Large intestine (tissue), 3 donors: ENCODE measurements around the gene PGM5. TPM values are rescaled to one million over a fixed set of nuclear protein-coding genes. Genes with fewer than 3 reads are reported as not detected.
"Not testable (repeated sequence)": the region's sequence is repeated elsewhere in the genome, so short reads cannot be mapped to it uniquely, and the experiment has no call there.

Experiments
- DNase-seq, 2 donors: peaks; one replicate each; pipeline versions ENCODE4 v3.0.0 to v3.0.0-alpha.2; 2013
- H3K27ac ChIP-seq: one replicate; pipeline ENCODE4 v1.5.1; 2013; ENCODE audit warnings: low read length
- H3K27me3 ChIP-seq: 2 replicates; pipeline ENCODE4 v1.6.1; 2013; ENCODE audit warnings: low read length; ENCODE audit not compliant: control insufficient read depth, insufficient read depth
- H3K36me3 ChIP-seq: 2 replicates; pipeline ENCODE4 v1.6.1; 2013; ENCODE audit warnings: low read length; ENCODE audit not compliant: control insufficient read depth, insufficient read depth
- H3K4me1 ChIP-seq: one replicate; pipeline ENCODE4 v1.6.1; 2013; ENCODE audit warnings: low read length; ENCODE audit not compliant: control insufficient read depth, insufficient read depth
- H3K4me3 ChIP-seq: one replicate; pipeline ENCODE4 v1.5.1; 2013; ENCODE audit warnings: low read length
- H3K9me3 ChIP-seq: one replicate; pipeline ENCODE4 v1.6.1; 2013; ENCODE audit warnings: mild to moderate bottlenecking, low read depth, low read length, moderate library complexity; ENCODE audit not compliant: control insufficient read depth
- WGBS: methylation state at CpG from one replicate; pipeline ENCODE4 v1.1.5; 2013; ENCODE audit warnings: low lambda C conversion rate; ENCODE audit not compliant: insufficient coverage; 5-methylcytosine and 5-hydroxymethylcytosine counted together
- polyA plus RNA-seq: library from polyadenylated mRNA; unstranded; fragments of 120-200 nt; gene quantifications from one replicate; pipeline ENCODE4 v1.2.1, GENCODE V29; 2013

The PGM5 gene
- polyA plus RNA-seq, 1 donor = 26.4 TPM

- H3K27ac ChIP-seq, H3K4me3 ChIP-seq, H3K4me1 ChIP-seq, H3K27me3 ChIP-seq, DNase-seq, H3K9me3 ChIP-seq, H3K36me3 ChIP-seq: not testable (repeated sequence)
Measured at GRCh38 chr9:68411865-68412264, 55.5 kb downstream of the PGM5 start.

- DNase-seq, H3K27me3 ChIP-seq, H3K36me3 ChIP-seq, H3K27ac ChIP-seq, H3K4me3 ChIP-seq, H3K9me3 ChIP-seq, H3K4me1 ChIP-seq: not testable (repeated sequence)
- no CpG with 5 or more reads among the region's 2 CpGs for WGBS
Measured at GRCh38 chr9:68412754-68413153, 56.3 kb downstream of the PGM5 start.

GRCh38 chr9:68415065-68415464, 58.7 kb downstream of the PGM5 start:
- not testable (repeated sequence) for DNase-seq, H3K9me3 ChIP-seq, H3K4me3 ChIP-seq, H3K4me1 ChIP-seq, H3K36me3 ChIP-seq, H3K27ac ChIP-seq
- peaks cover 10% of the 10 kb centered on the region for H3K27me3 ChIP-seq
- no CpG with 5 or more reads among the region's 1 CpG for WGBS

- Histone ChIP-seq H3K36me3 (no peaks in the 10 kb centered on the region), H3K4me3 (no peak overlapping the region), H3K27me3 (peaks cover 12% of the 10 kb centered on the region), H3K4me1 (no peaks in the 10 kb centered on the region), H3K27ac (no peak overlapping the region), H3K9me3 (no peaks in the 10 kb centered on the region)
- no CpG with 5 or more reads among the region's 8 CpGs for WGBS
- no peak for DNase-seq
Measured at GRCh38 chr9:68416936-68417564, 60.6 kb downstream of the PGM5 start.

GRCh38 chr9:68417762-68418161, 61.4 kb downstream of the PGM5 start:
- no peaks in the 10 kb centered on the region for H3K36me3 ChIP-seq
- no peaks in the 10 kb centered on the region for H3K9me3 ChIP-seq
- no CpG with 5 or more reads among the region's 3 CpGs for WGBS
- no peak overlapping the region for H3K27ac ChIP-seq
- no peak for DNase-seq
- no peaks in the 10 kb centered on the region for H3K4me1 ChIP-seq
- no peak overlapping the region for H3K4me3 ChIP-seq
- H3K27me3 ChIP-seq = peaks cover 12% of the 10 kb centered on the region

GRCh38 chr9:68418259-68418845, 61.9 kb downstream of the PGM5 start:
- H3K27me3 ChIP-seq = peaks cover 12% of the 10 kb centered on the region
- no peaks in the 10 kb centered on the region for H3K4me1 ChIP-seq
- peaks cover under 1% of the 10 kb centered on the region for H3K9me3 ChIP-seq
- no peaks in the 10 kb centered on the region for H3K36me3 ChIP-seq
- WGBS = no CpG with 5 or more reads among the region's 11 CpGs
- DNase-seq = no peak
- no peak overlapping the region for H3K27ac ChIP-seq
- H3K4me3 ChIP-seq = no peak overlapping the region

GRCh38 chr9:68419901-68420300, 63.5 kb downstream of the PGM5 start:
- H3K27ac ChIP-seq = no peak overlapping the region
- H3K4me3 ChIP-seq = no peak overlapping the region
- peaks cover 12% of the 10 kb centered on the region for H3K27me3 ChIP-seq
- no peaks in the 10 kb centered on the region for H3K36me3 ChIP-seq
- peaks cover 3% of the 10 kb centered on the region for H3K9me3 ChIP-seq
- H3K4me1 ChIP-seq = no peaks in the 10 kb centered on the region
- no CpG with 5 or more reads among the region's 3 CpGs for WGBS
- no peak for DNase-seq

- no peak overlapping the region for H3K4me3 ChIP-seq
- no peak overlapping the region for H3K27ac ChIP-seq
- H3K27me3 ChIP-seq = peaks cover 2% of the 10 kb centered on the region
- H3K9me3 ChIP-seq = peaks cover 3% of the 10 kb centered on the region
- no peak for DNase-seq
- no peaks in the 10 kb centered on the region for H3K4me1 ChIP-seq
- H3K36me3 ChIP-seq = no peaks in the 10 kb centered on the region
- WGBS = no CpG with 5 or more reads among the region's 1 CpG
Measured at GRCh38 chr9:68426755-68427154, 70.3 kb downstream of the PGM5 start.

GRCh38 chr9:68427216-68427977, 71.0 kb downstream of the PGM5 start:
- no peak overlapping the region for H3K27ac ChIP-seq

GRCh38 chr9:68428481-68428880, 72.1 kb downstream of the PGM5 start:
- Histone ChIP-seq H3K27ac (no peak overlapping the region), H3K4me1 (no peaks in the 10 kb centered on the region), H3K36me3 (no peaks in the 10 kb centered on the region), H3K9me3 (peaks cover 1% of the 10 kb centered on the region), H3K27me3 (peaks cover 2% of the 10 kb centered on the region), H3K4me3 (no peak overlapping the region)
- no peak for DNase-seq
- 86% methylated on average over 2 of the region's 2 CpGs for whole genome bisulfite sequencing

More at GRCh38 chr9:68427216-68427977, 71.0 kb downstream of the PGM5 start:
- H3K4me1 ChIP-seq = no peaks in the 10 kb centered on the region
- H3K4me3 ChIP-seq = no peak overlapping the region
- H3K9me3 ChIP-seq = peaks cover 3% of the 10 kb centered on the region
- no peak for DNase-seq
- H3K36me3 ChIP-seq = no peaks in the 10 kb centered on the region
- peaks cover 2% of the 10 kb centered on the region for H3K27me3 ChIP-seq
